LoVo (cell line): ENCODE measurements around the gene RAD51.
"Not testable (repeated sequence)": the region's sequence is repeated elsewhere in the genome, so short reads cannot be mapped to it uniquely, and the experiment has no call there.

Source experiments
- DNase-seq: peaks from one replicate; pipeline ENCODE4 v3.0.0-alpha.2; 2016; ENCODE audit warnings: low spot score

The RAD51 gene

GRCh38 chr15:40694688-40695468 is at the start of gene RAD51:
Gene RAD51, plus strand, starts transcription at chr15:40695174. Its CDS starts 3,585 bp downstream, at chr15:40698759.
- peak; percentile 97 for DNase-seq

- DNase-seq, result no peak
These were observed 47.5 kb upstream of the RAD51 start for GRCh38 chr15:40647523-40647922.

- DNase-seq, result no peak
These were observed 44.5 kb upstream of the RAD51 start for GRCh38 chr15:40650479-40650878.

GRCh38 chr15:40660686-40661085 is 34.3 kb upstream of the RAD51 start:
- DNase-seq, result no peak

GRCh38 chr15:40664909-40665308 is 30.1 kb upstream of the RAD51 start:
- no peak for DNase-seq

GRCh38 chr15:40676290-40676689 is 18.7 kb upstream of the RAD51 start:
- DNase-seq, result not testable (repeated sequence)

GRCh38 chr15:40676906-40677305 is 18.1 kb upstream of the RAD51 start:
- DNase-seq, result not testable (repeated sequence)

GRCh38 chr15:40680151-40680550 is 14.8 kb upstream of the RAD51 start:
- DNase-seq, result no peak

- DNase-seq, result not testable (repeated sequence)
These were observed 14.0 kb upstream of the RAD51 start for GRCh38 chr15:40680959-40681358.

- no peak for DNase-seq
These were observed 10.6 kb upstream of the RAD51 start for GRCh38 chr15:40684381-40684780.

- DNase-seq, result no peak
These were observed 9.6 kb upstream of the RAD51 start for GRCh38 chr15:40685376-40685775.

- DNase-seq, result no peak
These were observed 5.8 kb upstream of the RAD51 start for GRCh38 chr15:40688932-40689799.

GRCh38 chr15:40691737-40692136 is 3.2 kb upstream of the RAD51 start:
- peak; percentile 72 for DNase-seq

- no peak for DNase-seq
These were observed 878 bp upstream of the RAD51 start for GRCh38 chr15:40693904-40694687.

GRCh38 chr15:40695469-40695890 is 506 bp downstream of the RAD51 start:
- DNase-seq, result no peak

GRCh38 chr15:40696228-40696627 is 1.3 kb downstream of the RAD51 start:
- no peak for DNase-seq

- DNase-seq, result no peak
These were observed 2.9 kb downstream of the RAD51 start for GRCh38 chr15:40697916-40698315.

GRCh38 chr15:40702077-40702476 is 7.1 kb downstream of the RAD51 start:
- no peak for DNase-seq

- no peak for DNase-seq
These were observed 11.1 kb downstream of the RAD51 start for GRCh38 chr15:40706121-40706520.

GRCh38 chr15:40714144-40714543 is 19.2 kb downstream of the RAD51 start:
- no peak for DNase-seq

GRCh38 chr15:40716165-40716564 is 21.2 kb downstream of the RAD51 start:
- DNase-seq, result no peak

GRCh38 chr15:40721701-40722100 is 26.7 kb downstream of the RAD51 start:
- no peak for DNase-seq
